CD14-positive monocyte (primary cell): ENCODE measurements around the gene ZMYND10. TPM values are rescaled to one million over a fixed set of nuclear protein-coding genes. Genes with fewer than 3 reads are reported as not detected.

Experiments used
- DNase-seq, 3 donors: peaks; one replicate each; pipeline ENCODE4 v3.0.0-alpha.2; 2011 to 2022
- H2AFZ ChIP-seq: 2 replicates; pipeline ENCODE4 v1.6.0; 2012; ENCODE audit warnings: mild to moderate bottlenecking, low read depth, low read length, inconsistent platforms; ENCODE audit not compliant: insufficient read depth, poor library complexity, severe bottlenecking
- H3K27ac ChIP-seq, 2 donors: 1 replicate in 1 of 2; 2 replicates in 1 of 2; pipeline ENCODE4 v1.5.1; 2012 to 2013; ENCODE audit warnings: low read length in 2 of 2, control low read depth in 1 of 2, inconsistent platforms in 1 of 2, low read depth in 1 of 2, mild to moderate bottlenecking in 1 of 2
- H3K27me3 ChIP-seq, 2 donors: one replicate each; pipeline versions ENCODE4 v1.6.0 to v1.6.1; 2011 to 2013; ENCODE audit warnings: low read length in 2 of 2; ENCODE audit not compliant: control insufficient read depth in 2 of 2, insufficient read depth in 2 of 2
- H3K36me3 ChIP-seq, 2 donors: replicated peaks in 1 of 2; 1 replicate in 1 of 2; 2 replicates in 1 of 2; pipeline versions ENCODE4 v1.5.1 to v1.6.1; 2012 to 2013; ENCODE audit warnings: low read length in 2 of 2, control low read depth in 1 of 2, inconsistent platforms in 1 of 2, mild to moderate bottlenecking in 1 of 2; ENCODE audit not compliant: insufficient read depth in 2 of 2, control insufficient read depth in 1 of 2
- H3K4me1 ChIP-seq, 2 donors: 1 replicate in 1 of 2; 2 replicates in 1 of 2; pipeline versions ENCODE4 v1.5.1 to v1.6.1; 2012 to 2013; ENCODE audit warnings: low read length in 2 of 2, control low read depth in 1 of 2, inconsistent platforms in 1 of 2, mild to moderate bottlenecking in 1 of 2, moderate library complexity in 1 of 2; ENCODE audit not compliant: insufficient read depth in 2 of 2, control insufficient read depth in 1 of 2
- H3K4me2 ChIP-seq: replicated peaks from 2 replicates; pipeline ENCODE3; 2012; ENCODE audit warnings: low read length, moderate library complexity, mild to moderate bottlenecking; ENCODE audit not compliant: poor library complexity, severe bottlenecking; ENCODE audit errors: extremely low read depth
- H3K4me3 ChIP-seq, 3 experiments: fragments of 200-600 bp in 1 of 3; sonication (generic) in 1 of 3; replicated peaks in 1 of 3; 1 replicate in 2 of 3; 2 replicates in 1 of 3; pipeline ENCODE4 v1.5.1; 2011 to 2013; ENCODE audit warnings: low read length in 3 of 3, mild to moderate bottlenecking in 3 of 3, control low read depth in 2 of 3, low read depth in 2 of 3, inconsistent platforms in 1 of 3, moderate library complexity in 1 of 3
- H3K79me2 ChIP-seq: 2 replicates; pipeline ENCODE4 v1.6.0; 2012; ENCODE audit warnings: mild to moderate bottlenecking, control low read depth, inconsistent platforms, low read length, moderate library complexity; ENCODE audit not compliant: insufficient read depth
- H3K9ac ChIP-seq: 2 replicates; pipeline ENCODE4 v1.6.0; 2017; ENCODE audit warnings: low read length, mild to moderate bottlenecking; ENCODE audit not compliant: insufficient read depth, poor library complexity, severe bottlenecking
- H3K9me3 ChIP-seq, 2 donors: replicated peaks in 1 of 2; 1 replicate in 1 of 2; 2 replicates in 1 of 2; pipeline versions ENCODE4 v1.5.1 to v1.6.1; 2012 to 2013; ENCODE audit warnings: low read length in 2 of 2, control low read depth in 1 of 2; ENCODE audit not compliant: control insufficient read depth in 1 of 2, insufficient read depth in 1 of 2
- H4K20me1 ChIP-seq: 2 replicates; pipeline ENCODE4 v1.6.0; 2012; ENCODE audit warnings: mild to moderate bottlenecking, low read length, control low read depth, moderate library complexity; ENCODE audit not compliant: insufficient read depth
- H3K27ac Mint-ChIP-seq, 7 donors: one replicate each; pipeline ENCODE4 v1.8.0; 2020; ENCODE audit warnings: mild to moderate bottlenecking in 7 of 7, mixed read lengths in 7 of 7, moderate library complexity in 6 of 7, inconsistent platforms in 2 of 7
- H3K27me3 Mint-ChIP-seq, 3 donors: one replicate each; pipeline ENCODE4 v1.8.0; 2021 to 2022; ENCODE audit warnings: low read depth in 3 of 3, mild to moderate bottlenecking in 3 of 3, mixed read lengths in 3 of 3, moderate library complexity in 3 of 3, inconsistent platforms in 1 of 3
- H3K36me3 Mint-ChIP-seq, 2 donors: one replicate each; pipeline ENCODE4 v1.8.0; 2020; ENCODE audit warnings: mixed read lengths in 2 of 2, inconsistent platforms in 1 of 2, mild to moderate bottlenecking in 1 of 2
- H3K4me1 Mint-ChIP-seq: one replicate; pipeline ENCODE4 v1.8.0; 2020; ENCODE audit warnings: mild to moderate bottlenecking, mixed read lengths
- H3K4me3 Mint-ChIP-seq, 2 donors: one replicate each; pipeline ENCODE4 v1.8.0; 2020; ENCODE audit warnings: mild to moderate bottlenecking in 2 of 2, mixed read lengths in 2 of 2, moderate library complexity in 1 of 2
- H3K9me3 Mint-ChIP-seq, 7 donors: one replicate each; pipeline ENCODE4 v1.8.0; 2020 to 2022; ENCODE audit warnings: mixed read lengths in 7 of 7, mild to moderate bottlenecking in 6 of 7, moderate library complexity in 6 of 7, inconsistent platforms in 2 of 7
- CTCF ChIP-seq: fragments of 200-600 bp; IDR thresholded peaks from one replicate; pipeline ENCODE4 v1.8.0; 2022; ENCODE audit warnings: antibody characterized with exemption, mild to moderate bottlenecking
- WGBS: methylation state at CpG from one replicate; pipeline ENCODE4 v1.1.5; 2013; ENCODE audit warnings: missing lambda C conversion rate; ENCODE audit not compliant: insufficient coverage; 5-methylcytosine and 5-hydroxymethylcytosine counted together
- intact Hi-C, 2 donors: fragments of 100-400 bp; cut with micrococcal nuclease; formaldehyde crosslinking; loops; one replicate each; pipeline versions ENCODE4 v1.15.0 to v1.15.1; 2023
- polyA plus RNA-seq, 3 donors: library from polyadenylated mRNA; depleted of rRNA in 1 of 3; unstranded in 2 of 3; stranded (reverse) in 1 of 3; fragments of 300-500 nt in 2 of 3; fragments of >200 nt in 1 of 3; fragmentation: Illumina TruSeq in 2 of 3; gene quantifications; 1 replicate in 2 of 3; 2 replicates in 1 of 3; pipeline ENCODE4 v1.2.3, GENCODE V29; 2012 to 2021

ZMYND10 gene
- polyA plus RNA-seq, 3 donors, result 0.12 to 1.7 (median 0.19) TPM

- H3K4me1 Mint-ChIP-seq, result peaks cover 66% of the 10 kb centered on the region
- intact Hi-C loops, result loop anchor here (5.0 kb wide), 1 partner anchor 42 kb away; the partner anchor contains the start of genes HYAL3 (in 2 of the 2) and NAA80 (in 2 of the 2)
- peak overlapping the region; percentile 91 to 98 for H3K27ac ChIP-seq
These were observed 5.9 kb downstream of the ZMYND10 start for GRCh38 chr3:50339485-50340146.

GRCh38 chr3:50338965-50339364 is 6.6 kb downstream of the ZMYND10 start:
- Mint-ChIP-seq H3K36me3 (peaks cover 17 to 31% of the 10 kb centered on the region in 2 donors), H3K9me3 (no peaks in the 10 kb centered on the region), H3K27me3 (no peaks in the 10 kb centered on the region), H3K4me3 (peak overlapping the region; percentile 79 to 96), H3K27ac (peak overlapping the region; percentile 92 to 99 (median 96)), H3K4me1 (peaks cover 70% of the 10 kb centered on the region)
- Histone ChIP-seq H3K27ac (peak overlapping the region; percentile 91 to 98), H3K36me3 (peaks cover 15 to 23% of the 10 kb centered on the region in 2 donors), H2AFZ (peak overlapping the region; percentile 75), H3K9me3 (no peaks in the 10 kb centered on the region), H4K20me1 (peaks cover 33% of the 10 kb centered on the region), H3K4me2 (peak overlapping the region; percentile 95), H3K27me3 (no peaks in the 10 kb centered on the region), H3K4me3 (peak overlapping the region; percentile 50 to 94 (median 83)), H3K4me1 (peaks cover 66 to 88% of the 10 kb centered on the region in 2 donors), H3K79me2 (peaks cover 82% of the 10 kb centered on the region), H3K9ac (peak overlapping the region; percentile 94)
- DNase-seq, result peak; percentile 46 to 66 (median 58)
- WGBS, result 0% methylated on average over 5 of the region's 5 CpGs
- intact Hi-C loops, result loop anchor here (5.0 kb wide), 1 partner anchor 42 kb away; the partner anchor contains the start of genes HYAL3 (in 2 of the 2) and NAA80 (in 2 of the 2)
- TF ChIP-seq CTCF, result no peak

More at GRCh38 chr3:50339485-50340146, 5.9 kb downstream of the ZMYND10 start:
- Histone ChIP-seq H4K20me1 (peaks cover 26% of the 10 kb centered on the region), H3K36me3 (peaks cover 9 to 17% of the 10 kb centered on the region in 2 donors), H3K79me2 (peaks cover 75% of the 10 kb centered on the region), H3K4me1 (peaks cover 59 to 84% of the 10 kb centered on the region in 2 donors), H3K9me3 (no peaks in the 10 kb centered on the region), H3K4me3 (peak overlapping the region; percentile 50 to 94 (median 83)), H3K9ac (peak overlapping the region; percentile 94), H3K4me2 (peak overlapping the region; percentile 95), H2AFZ (peak overlapping the region; percentile 77), H3K27me3 (no peaks in the 10 kb centered on the region)
- peak overlapping the region; percentile 79 to 96 for H3K4me3 Mint-ChIP-seq
- peak overlapping the region; percentile 92 to 99 (median 96) for H3K27ac Mint-ChIP-seq
- peaks cover 15 to 26% of the 10 kb centered on the region in 2 donors for H3K36me3 Mint-ChIP-seq
- no peak for DNase-seq
- no peaks in the 10 kb centered on the region for H3K9me3 Mint-ChIP-seq
- 33% methylated on average over 9 of the region's 14 CpGs for WGBS
- H3K27me3 Mint-ChIP-seq, result no peaks in the 10 kb centered on the region
- no peak for TF ChIP-seq CTCF
